DMS114 treated with DMSO at 0.1 percent for 48 hours (cell line): ENCODE measurements around the gene RAP1A.

Experiments
- DNase-seq: peaks from one replicate; lab custom pipeline; 2025; ENCODE audit not compliant: unreplicated experiment; lab: John Stamatoyannopoulos, UW

Gene RAP1A

GRCh38 chr1:111707906-111708305, 88.3 kb downstream of the RAP1A start:
- no peak for DNase-seq

GRCh38 chr1:111709986-111710385, 90.4 kb downstream of the RAP1A start:
- no peak for DNase-seq

- DNase-seq: no peak
Measured at GRCh38 chr1:111716333-111716732, 96.7 kb downstream of the RAP1A start.

GRCh38 chr1:111717450-111717849, 97.9 kb downstream of the RAP1A start:
- no peak for DNase-seq

GRCh38 chr1:111719135-111719534, 99.5 kb downstream of the RAP1A start:
- no peak for DNase-seq

GRCh38 chr1:111719674-111720132, 100.1 kb downstream of the RAP1A start:
- no peak for DNase-seq

GRCh38 chr1:111720274-111720976, 100.8 kb downstream of the RAP1A start:
- DNase-seq: no peak

GRCh38 chr1:111720977-111721786, 101.6 kb downstream of the RAP1A start:
- no peak for DNase-seq

- DNase-seq: no peak
Measured at GRCh38 chr1:111723091-111723806, 103.7 kb downstream of the RAP1A start.

GRCh38 chr1:111723871-111724270, 104.3 kb downstream of the RAP1A start:
- no peak for DNase-seq

GRCh38 chr1:111725192-111725591, 105.6 kb downstream of the RAP1A start:
- no peak for DNase-seq

- no peak for DNase-seq
Measured at GRCh38 chr1:111727056-111727455, 107.5 kb downstream of the RAP1A start.

- no peak for DNase-seq
Measured at GRCh38 chr1:111729271-111729921, 109.8 kb downstream of the RAP1A start.

GRCh38 chr1:111729946-111730681, 110.5 kb downstream of the RAP1A start:
- no peak for DNase-seq

- no peak for DNase-seq
Measured at GRCh38 chr1:111730706-111731105, 111.1 kb downstream of the RAP1A start.

- no peak for DNase-seq
Measured at GRCh38 chr1:111731956-111732355, 112.4 kb downstream of the RAP1A start.

- DNase-seq: no peak
Measured at GRCh38 chr1:111732718-111733117, 113.1 kb downstream of the RAP1A start.

- no peak for DNase-seq
Measured at GRCh38 chr1:111733183-111733991, 113.8 kb downstream of the RAP1A start.

GRCh38 chr1:111733992-111734341, 114.4 kb downstream of the RAP1A start:
- no peak for DNase-seq

- DNase-seq: no peak
Measured at GRCh38 chr1:111734426-111734825, 114.8 kb downstream of the RAP1A start.
